HG03280 (cell line): ENCODE data around the gene CNBD2.
"Not testable (repeated sequence)": the region's sequence is repeated elsewhere in the genome, so short reads cannot be mapped to it uniquely, and the experiment has no call there.

Source experiments
- ATAC-seq: cut with Tn5 transposase; IDR thresholded peaks from one replicate; pipeline ENCODE4 v1.9.1; 2021; ENCODE audit warnings: mild to moderate bottlenecking, moderate library complexity; ENCODE audit not compliant: unreplicated experiment

The CNBD2 gene

DNA sequence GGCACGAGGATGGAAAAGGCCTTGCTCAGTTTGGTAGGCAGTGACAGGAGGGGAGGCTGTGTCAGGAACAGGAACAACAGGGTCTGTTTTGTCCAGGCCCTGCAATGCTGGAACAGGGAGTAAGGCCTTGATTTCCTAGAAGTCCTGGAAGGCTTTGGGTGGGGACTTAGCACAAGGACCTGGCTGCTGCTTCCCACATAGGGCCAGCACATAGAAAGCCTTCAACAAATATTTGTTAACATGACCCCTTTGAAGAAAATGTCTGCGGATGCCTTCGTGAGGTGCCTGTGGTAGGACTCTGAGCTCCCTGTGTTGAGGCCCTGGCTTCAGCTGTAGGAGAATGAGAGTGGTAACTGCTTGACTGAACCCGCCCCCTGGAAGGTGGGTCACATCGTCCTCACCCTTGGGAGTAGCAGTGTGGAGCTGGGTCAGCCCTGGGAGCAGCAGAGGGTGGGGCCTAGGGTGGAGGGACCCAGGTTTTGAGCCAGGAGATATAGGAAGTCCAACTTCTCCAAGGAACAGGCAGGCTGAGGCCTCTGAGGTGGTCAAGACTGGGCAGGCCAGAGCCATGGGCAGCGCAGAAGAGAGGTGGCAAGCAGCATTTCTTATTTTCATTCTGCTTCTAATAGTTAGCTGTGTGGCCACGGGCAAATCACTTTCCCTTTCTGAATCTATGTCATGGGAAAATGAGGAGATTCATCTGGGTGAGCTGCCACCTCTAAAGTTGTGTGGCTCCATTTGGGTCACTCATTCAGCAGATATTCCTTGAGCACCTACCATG, 50.0 kb downstream of the CNBD2 start:
- no peak for ATAC-seq

DNA sequence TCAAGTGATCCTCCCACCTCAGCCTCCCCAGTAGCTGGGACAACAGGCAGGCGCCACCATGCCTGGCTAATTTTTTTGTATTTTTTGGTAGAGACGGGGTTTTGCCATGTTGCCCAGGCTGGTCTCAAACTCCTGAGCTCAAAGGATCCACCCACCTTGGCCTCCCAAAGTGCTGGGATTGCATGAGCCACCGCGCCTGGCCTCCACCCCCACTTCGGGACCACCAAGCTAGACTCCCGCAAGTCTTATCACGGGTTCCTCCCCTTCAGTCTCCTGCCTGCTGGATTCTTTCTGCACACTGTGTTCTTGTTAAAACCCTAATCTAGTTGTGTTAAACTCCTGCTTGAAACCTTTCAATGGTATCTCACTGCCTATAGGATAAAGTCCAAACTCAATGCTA, 57.7 kb downstream of the CNBD2 start:
- not testable (repeated sequence) for ATAC-seq

DNA sequence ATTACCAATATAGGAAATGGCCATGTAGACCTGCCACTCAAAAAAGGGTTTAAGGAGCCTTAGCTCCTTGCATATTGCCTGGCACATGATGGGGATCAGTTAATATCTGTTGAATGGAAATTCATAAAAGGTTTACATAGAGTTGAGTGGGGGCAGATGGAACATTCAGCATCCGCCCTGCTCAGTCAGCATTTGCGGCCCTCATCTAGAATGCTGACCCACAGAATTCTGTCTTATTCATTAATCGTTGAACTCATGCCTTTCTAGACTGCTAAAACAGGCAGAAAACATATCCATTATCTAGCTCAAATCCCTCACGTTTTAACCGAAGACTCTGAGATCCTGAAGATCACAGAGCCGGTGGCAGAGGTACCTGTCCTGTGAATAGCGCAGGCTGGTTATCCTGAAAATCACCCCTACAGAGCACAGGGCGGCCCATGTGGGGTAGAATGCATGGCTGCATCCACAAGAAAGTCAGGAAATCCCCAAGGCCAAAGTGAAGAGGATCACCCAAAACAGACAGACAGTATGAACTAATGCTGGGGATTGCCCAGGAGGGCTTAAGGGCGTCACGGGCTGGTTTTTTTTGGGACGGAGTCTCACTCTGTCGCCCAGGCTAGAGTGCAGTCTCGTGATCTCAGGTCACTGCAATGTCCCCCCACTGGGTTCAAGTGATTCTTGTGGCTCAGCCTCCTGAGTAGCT, 59.9 kb downstream of the CNBD2 start:
- no peak for ATAC-seq

DNA sequence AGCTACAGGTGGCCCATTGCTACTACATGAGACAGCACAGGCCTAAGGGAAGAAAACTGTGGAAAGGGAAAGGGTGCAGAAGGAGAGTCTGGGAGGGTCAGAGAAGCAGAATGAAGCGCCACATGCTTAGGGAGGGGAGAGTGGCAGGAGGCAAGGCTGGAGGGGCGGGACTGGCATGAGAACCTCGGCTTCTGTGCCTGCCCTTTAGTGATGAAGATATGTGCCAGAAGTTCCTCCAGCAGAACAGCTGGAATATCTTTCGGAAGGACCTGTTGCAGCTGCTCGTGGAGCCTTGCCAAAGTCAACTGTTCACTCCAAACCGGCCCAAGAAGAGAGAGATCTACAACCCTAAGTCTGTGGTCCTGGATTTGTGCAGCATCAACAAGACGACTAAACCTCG, 61.8 kb downstream of the CNBD2 start:
- ATAC-seq = no peak

DNA sequence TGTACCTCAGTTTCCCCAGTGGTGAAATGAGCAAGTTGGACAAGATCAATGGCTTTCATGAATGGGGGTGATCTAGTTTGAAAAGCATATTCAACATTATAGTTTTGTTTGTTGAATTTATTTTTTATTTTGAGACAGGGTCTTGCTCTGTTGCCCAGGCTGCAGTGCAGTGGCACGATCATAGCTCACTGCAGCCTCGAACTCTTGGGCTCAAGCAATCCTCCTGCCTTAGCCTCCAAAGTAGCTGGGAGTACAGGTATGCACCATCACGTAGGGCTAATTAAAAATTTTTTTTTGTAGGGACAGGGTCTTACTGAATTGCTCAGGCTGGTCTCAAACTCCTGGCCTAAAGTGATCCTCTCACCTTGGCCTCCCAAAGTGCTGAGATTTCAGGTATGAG, 63.4 kb downstream of the CNBD2 start:
- no peak for ATAC-seq

DNA sequence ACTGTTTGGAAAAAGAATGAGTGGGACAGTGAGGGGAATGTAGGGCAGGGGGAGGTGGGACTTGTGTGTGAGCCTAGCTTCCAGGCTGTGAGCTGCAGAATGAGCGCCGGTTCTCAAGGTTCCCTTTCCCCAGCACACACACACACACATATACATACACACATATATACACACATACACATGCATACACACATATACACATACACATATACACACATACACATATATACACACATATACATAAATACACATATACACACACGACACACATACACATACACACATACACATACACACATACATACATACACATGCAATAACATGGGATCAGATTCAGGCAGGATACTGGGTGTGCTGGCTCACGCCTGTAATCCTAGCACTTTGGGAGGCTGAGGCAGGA, 66.5 kb downstream of the CNBD2 start:
- no peak for ATAC-seq

DNA sequence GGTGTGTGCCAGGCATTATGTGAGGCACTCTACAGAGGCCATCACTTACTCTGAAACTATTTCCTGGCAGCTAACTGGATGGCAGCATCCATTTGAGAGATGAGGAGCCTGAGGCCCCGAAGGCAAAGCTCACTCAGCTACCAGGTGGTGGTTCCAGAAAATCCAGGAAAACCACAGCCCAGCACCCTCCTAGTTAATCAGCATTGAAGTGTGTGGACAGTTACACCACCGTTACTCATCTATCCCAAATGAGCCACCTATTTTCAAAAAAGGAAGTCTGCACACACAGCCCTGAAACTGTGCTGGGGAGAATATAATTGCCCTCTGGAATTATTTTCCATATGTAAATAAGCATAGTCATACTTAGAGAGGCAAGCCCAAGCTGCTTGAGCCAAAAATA, 67.4 kb downstream of the CNBD2 start:
- no peak for ATAC-seq

DNA sequence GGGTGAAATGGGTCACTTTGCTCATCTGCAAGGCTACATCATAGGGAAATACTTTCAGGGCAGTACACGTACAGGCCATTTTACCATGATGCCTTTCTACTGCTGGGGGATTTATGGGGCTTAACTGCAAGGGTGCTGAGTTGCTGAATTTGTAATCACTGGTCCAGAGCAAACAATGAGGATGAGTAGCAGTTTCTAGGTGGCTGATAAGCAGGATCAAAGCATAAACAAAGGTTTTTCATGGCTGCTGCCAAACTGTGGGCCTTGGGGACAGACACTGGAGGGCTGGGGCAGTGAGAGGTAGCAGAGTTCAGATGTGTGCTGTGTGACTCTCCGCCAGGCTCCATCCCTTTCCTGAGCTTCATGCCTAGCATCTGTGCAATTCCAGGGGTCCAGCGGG, 68.3 kb downstream of the CNBD2 start:
- no peak for ATAC-seq

DNA sequence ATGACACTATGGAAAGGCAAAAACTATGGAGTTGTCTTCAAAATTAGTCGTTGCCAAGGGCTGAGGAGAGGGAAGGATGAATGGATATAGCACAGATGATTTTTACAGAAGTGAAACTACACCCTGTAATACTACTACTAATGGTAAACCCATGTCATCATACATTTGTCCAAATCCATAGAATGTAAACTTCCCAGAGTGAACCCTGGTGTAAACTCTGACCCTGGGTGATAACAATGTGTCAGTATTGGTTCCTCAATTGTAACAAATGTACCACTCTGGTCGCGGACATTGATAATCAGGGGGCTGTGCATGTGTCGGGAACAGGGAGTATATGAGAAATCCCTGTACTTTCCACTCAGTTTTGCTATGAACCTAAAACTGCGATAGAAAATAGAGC, 72.2 kb downstream of the CNBD2 start:
- no peak for ATAC-seq

DNA sequence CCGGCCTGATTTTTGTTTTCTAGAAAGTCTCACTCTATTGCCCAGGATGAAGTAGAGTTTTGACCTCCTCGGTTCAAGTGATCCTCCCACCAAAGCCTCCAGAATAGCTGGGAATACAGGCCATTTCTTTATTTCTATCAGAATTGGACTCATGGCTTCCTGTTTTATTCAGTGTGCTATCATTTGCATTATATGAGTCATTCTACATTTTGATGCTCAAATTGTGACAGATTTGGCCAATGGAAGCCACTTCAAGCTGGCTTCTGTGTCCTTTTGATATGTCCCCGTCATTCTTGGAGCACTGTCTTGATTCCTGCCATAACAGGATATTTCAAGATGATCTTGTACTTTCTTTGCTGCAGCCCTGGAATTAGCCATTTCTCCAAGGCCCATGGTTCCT, 75.1 kb downstream of the CNBD2 start:
- ATAC-seq = no peak

DNA sequence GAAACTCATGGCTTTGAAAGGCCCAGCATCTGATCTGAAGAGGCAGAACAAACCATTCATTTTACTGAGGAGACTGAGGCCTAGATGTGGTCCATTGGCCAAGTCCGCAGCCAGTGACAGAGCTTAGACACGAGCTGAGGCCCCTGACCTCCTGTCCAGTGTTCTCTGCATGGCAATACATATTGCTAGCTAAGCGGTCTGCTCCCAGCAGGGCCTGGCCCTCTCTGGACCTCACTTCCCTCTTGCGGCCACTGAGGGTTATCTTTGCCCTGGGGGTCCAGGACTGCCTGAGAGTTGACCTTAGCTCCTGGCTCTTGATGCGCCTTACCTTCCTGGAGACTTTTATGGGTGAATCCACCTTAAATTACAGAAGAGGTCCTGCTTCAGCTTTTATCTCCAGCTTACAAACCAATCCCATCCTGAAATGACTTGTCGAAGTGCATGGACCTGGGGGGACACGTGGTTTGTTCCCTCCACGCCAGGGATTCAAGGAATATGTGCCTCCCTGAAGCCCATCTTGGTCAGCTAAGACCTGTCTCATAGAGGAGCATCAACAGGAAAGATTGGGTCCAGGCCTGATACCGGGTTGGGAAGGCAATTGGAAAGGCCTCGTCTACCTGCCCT, 75.6 kb downstream of the CNBD2 start:
- no peak for ATAC-seq

DNA sequence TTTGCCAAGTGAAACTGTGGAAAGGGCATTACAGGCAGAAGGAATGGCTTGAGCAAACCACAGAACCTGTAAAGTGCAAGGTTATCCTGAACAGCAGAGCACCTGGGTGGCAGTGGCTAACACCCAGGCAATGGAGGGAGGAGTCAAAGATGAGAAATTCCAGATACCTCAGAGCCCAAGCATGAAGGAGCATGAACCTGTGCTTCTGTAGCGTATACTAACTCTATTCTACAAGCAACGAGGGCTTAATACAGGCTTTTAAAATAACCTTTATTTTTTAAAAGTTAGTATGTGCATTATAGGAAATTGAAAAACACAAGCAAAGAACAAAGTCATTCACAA, 77.0 kb downstream of the CNBD2 start:
- ATAC-seq = no peak

DNA sequence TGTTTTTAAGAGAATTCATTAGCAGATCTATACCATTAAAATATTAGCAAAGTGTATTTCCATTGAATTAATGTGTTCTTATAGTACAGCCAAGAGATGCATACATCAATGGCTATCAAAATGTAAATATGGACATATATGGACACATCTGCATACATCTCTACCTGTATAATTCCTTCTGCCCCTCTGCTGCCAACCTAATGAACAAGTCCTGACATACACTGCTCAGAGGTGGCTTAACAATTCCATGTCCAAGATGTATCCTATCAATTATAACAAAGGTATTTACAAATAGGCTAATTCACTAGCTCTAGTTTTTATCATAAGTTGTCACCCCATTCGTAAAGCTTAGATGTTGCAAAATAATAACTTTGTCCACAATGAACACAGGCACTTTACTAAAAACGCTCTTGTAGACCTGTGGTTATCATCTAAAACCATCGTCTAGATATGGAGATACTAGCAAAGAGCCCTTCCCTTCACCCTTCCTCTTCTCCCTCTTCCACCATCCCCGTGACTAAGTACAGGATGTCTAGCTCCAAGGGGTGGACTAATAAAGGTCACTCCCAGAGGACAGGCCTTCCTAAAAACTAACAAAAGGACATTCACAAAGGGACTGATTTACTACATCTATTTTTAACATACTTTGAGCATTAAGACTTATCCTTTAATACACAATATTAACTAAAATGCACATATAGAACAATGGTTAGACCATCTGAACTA, 77.8 kb downstream of the CNBD2 start:
- ATAC-seq = not testable (repeated sequence)

DNA sequence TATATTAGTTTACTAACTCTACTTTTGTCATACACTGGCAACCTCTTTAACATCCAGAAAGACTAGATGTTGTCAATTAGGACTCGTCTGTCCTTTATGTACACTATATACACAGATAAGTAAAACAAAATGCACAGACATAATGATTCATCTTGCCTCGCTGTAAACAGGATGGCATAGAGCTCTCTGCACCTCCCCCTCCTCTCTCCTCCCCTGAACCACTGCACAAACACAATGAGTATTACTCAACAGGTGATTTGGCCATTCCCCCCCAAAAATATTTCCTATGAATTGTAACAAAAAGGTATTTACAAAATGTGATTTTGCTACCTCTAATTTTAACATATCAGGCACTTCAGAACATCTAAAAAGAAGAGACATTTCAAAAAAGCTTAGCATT, 81.0 kb downstream of the CNBD2 start:
- not testable (repeated sequence) for ATAC-seq

DNA sequence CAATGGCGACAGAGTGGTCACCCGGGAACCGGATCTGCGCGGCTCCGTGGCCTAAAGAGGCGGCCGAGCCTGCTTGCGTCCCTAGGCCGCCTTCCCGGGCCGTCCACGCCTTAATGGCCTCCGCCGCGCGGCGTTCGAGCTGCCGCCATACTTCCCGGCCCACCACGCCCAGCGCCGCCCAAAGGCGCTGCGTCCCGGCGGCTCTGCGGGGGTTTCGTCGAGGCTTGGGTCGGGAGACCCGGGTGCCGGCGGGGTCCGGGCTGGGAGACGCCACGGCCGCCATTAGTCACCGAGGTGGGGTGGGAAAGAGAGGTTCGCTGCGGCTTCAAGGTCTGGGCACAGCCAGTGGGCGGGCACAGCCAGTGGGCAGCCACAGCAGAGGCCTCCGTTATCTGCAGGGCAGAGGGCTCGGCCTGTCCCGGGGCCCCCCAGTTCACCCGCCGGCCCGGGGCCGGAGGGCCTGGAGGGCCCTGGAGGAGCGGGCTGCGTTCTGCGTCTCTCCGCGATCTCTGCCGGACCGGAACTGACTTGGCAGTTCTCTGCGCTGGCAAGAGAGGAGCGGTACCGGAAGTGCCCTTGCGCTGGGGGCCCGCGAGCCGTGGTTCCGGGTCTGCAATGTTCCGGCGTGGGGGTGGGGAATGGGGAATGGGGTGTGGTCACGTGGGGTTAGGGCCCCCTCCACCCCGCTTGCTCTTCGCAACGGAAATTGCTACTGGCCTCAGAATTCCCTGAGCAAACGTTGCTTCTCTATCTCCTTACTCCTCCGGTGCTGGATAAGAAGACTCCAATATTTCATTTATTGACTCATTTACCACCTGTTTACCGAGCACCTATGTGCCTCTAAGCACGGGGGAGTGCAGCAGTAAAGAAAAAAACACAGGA, 82.3 kb downstream of the CNBD2 start:
- ATAC-seq = peak; percentile 92

DNA sequence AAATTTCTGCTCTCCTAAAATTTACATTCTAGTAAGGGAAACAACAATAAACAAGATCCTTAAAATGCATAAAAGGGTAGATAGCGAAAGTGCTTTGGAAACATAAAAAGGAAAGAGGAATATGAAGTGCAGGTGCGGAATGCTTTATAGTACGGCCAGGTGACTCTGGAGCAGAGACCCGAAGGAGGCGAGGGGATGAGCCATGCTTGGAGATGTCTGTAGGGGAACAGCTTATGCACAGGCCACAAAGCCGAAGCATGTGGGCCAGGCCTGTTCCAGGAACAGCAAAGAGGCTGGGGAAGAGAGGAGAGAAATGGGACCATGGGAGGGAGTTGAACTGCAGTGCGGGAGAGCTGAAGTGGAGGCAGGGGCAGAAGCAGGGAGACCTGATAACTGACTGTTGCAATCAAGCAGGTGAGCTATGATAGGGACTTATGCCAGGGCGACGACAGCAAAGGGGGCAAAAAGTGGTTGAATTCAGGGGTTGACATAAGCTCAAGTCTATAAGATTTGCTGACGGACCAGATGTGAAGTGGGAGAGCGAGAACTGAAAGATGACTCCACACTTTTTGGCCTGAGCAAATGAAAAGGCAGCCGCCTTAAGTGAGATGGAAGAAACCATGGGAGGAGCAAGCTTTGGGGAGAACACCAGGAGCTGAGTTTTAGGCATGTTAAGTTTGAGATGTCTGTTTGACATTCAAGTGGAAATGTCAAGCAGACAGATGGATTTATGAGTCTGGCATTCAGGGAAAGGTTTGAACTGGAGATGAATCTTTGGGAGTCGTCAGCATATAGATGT, 83.1 kb downstream of the CNBD2 start:
- no peak for ATAC-seq

DNA sequence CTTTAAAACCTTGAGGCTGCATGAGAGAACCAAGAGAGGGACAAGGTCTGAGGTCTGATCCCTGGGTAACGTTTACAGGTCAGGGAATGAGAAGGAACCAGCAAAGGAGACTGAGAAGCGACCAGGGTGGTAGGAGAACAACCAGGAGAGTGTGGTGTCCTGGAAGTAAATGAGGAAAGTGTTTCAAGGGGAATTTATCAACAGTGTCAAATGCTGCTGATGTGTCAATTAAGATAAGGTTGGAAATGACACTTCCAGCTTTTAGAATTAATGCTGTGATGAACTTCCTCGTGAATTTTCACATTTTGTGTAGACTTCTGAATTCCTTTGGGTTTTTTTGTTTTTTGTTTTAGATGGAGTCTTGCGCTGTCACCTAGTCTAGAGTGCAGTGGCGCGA, 83.7 kb downstream of the CNBD2 start:
- no peak for ATAC-seq

DNA sequence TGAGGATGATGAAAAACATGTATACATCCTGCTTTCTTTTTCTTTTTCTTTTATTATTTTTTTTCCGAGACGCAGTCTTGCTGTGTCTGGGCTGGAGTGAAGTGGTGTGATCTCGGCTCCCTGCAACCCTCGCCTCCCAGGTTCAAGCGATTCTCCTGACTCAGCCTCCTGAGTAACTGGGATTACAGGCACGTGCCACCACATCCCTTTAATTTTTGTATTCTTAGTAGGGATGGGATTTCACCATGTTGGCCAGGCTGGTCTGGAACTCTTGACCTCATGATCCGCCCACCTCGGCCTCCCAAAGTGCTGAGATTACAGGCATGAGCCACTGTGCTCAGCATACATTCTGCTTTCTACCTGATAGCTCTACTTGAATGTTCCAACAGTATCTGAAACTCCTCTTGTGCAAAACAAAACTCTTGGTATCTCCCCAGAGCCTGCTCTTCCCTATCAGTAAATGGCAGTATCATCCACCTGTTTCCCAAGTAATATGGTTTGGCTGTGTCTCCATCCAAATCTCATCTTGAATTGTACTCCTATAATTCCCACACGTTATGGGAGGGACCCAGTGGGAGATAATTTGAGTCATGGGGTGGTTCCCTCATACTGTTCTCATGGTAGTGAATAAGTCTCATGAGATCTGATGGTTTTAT, 85.6 kb downstream of the CNBD2 start:
- ATAC-seq = not testable (repeated sequence)

DNA sequence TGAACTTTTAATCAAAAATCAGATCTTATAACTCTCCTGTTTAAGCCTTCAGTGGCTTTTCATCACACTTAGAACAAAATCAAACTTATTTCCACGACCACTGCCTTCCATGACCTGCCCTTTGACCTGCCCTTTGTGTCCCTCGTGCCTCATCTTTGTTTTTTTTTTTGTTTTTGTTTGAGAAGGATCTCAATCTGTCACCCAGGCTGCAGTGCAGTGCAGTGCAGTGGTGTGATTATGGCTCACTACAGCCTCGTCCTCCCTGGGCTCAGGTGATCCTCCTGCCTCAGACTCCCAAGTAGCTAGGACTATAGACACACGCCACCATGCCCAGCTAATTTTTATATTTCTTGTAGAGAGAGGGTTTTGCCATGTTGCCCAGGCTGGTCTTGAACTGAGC, 86.8 kb downstream of the CNBD2 start:
- ATAC-seq = no peak
